Smooth muscle cell (in vitro differentiated cells): ENCODE data around the gene APP. TPM values are rescaled to one million over a fixed set of nuclear protein-coding genes. Genes with fewer than 3 reads are reported as not detected.

Experiments
- DNase-seq: peaks from one replicate; lab custom pipeline; 2025; ENCODE audit not compliant: unreplicated experiment; lab: John Stamatoyannopoulos, UW
- H2AFZ ChIP-seq: fragments of 200-600 bp; sonication (generic); 2 replicates; pipeline ENCODE4 v1.6.0; 2016; ENCODE audit warnings: antibody characterized with exemption, low read depth, mild to moderate bottlenecking
- H3F3A ChIP-seq: fragments of 200-600 bp; sonication (generic); 2 replicates; pipeline ENCODE4 v1.6.0; 2017; ENCODE audit warnings: antibody characterized with exemption, low read depth
- H3K27ac ChIP-seq: fragments of 200-600 bp; sonication (generic); 2 replicates; pipeline ENCODE4 v1.5.1; 2016; ENCODE audit warnings: low read depth, mild to moderate bottlenecking
- H3K27me3 ChIP-seq: fragments of 200-600 bp; sonication (generic); 2 replicates; pipeline ENCODE4 v1.6.1; 2016; ENCODE audit warnings: low read depth, mild to moderate bottlenecking
- H3K36me3 ChIP-seq: fragments of 200-600 bp; sonication (generic); 2 replicates; pipeline ENCODE4 v1.5.1; 2016; ENCODE audit warnings: low read depth
- H3K4me1 ChIP-seq: fragments of 200-600 bp; sonication (generic); 2 replicates; pipeline ENCODE4 v1.5.1; 2016; ENCODE audit warnings: low read depth
- H3K4me2 ChIP-seq: fragments of 200-600 bp; sonication (generic); 2 replicates; pipeline ENCODE4 v1.6.0; 2016; ENCODE audit warnings: mild to moderate bottlenecking
- H3K4me3 ChIP-seq: fragments of 200-600 bp; sonication (generic); 2 replicates; pipeline ENCODE4 v1.5.1; 2016; ENCODE audit warnings: mild to moderate bottlenecking
- H3K79me2 ChIP-seq: fragments of 200-600 bp; sonication (generic); 2 replicates; pipeline ENCODE4 v1.6.0; 2016; ENCODE audit warnings: low read depth, mild to moderate bottlenecking
- H3K9ac ChIP-seq: fragments of 200-600 bp; sonication (generic); 2 replicates; pipeline ENCODE4 v1.6.0; 2016; ENCODE audit warnings: low read depth
- H3K9me3 ChIP-seq: fragments of 200-600 bp; sonication (generic); replicated peaks from 2 replicates; pipeline ENCODE4 v1.5.1; 2016; ENCODE audit warnings: low read depth
- H4K20me1 ChIP-seq: fragments of 200-600 bp; sonication (generic); 2 replicates; pipeline ENCODE4 v1.6.0; 2016; ENCODE audit warnings: low read depth
- CTCF ChIP-seq: fragments of 200-600 bp; sonication (generic); IDR thresholded peaks from 2 replicates; pipeline ENCODE4 v1.5.1; 2017; ENCODE audit warnings: borderline replicate concordance, mild to moderate bottlenecking, antibody characterized with exemption; ENCODE audit not compliant: insufficient read depth, poor library complexity, severe bottlenecking
- WGBS: methylation state at CpG from one replicate; pipeline ENCODE4 v1.1.7; 2016; ENCODE audit warnings: low lambda C conversion rate; 5-methylcytosine and 5-hydroxymethylcytosine counted together
- polyA plus RNA-seq: library from polyadenylated mRNA; unstranded; fragments of >200 nt; fragmentation: Nextera tagmentation; extraction: Ambion mirVana; gene quantifications from 2 replicates; pipeline ENCODE4 v1.2.1, GENCODE V29; 2016
- total RNA-seq: library from RNA; depleted of rRNA; stranded (reverse); fragments of >200 nt; gene quantifications from 2 replicates; pipeline ENCODE4 v1.2.3, GENCODE V29; 2014

APP gene
- total RNA-seq, result 431 and 459 TPM in 2 replicates
- 61.6 and 65.3 TPM in 2 replicates for polyA plus RNA-seq

- Histone ChIP-seq H3K4me2 (peak within 1 kb of the TSS; percentile 86), H3K4me3 (peak within 1 kb of the TSS; percentile 91), H3K79me2 (peaks cover 47% of the 10 kb centered on the region), H3K9ac (peak within 1 kb of the TSS; percentile 87), H3K36me3 (no peaks in the 10 kb centered on the region), H3F3A (no peaks in the 10 kb centered on the region), H4K20me1 (peaks cover 34% of the 10 kb centered on the region), H2AFZ (peak within 1 kb of the TSS; percentile 73), H3K27me3 (no peaks in the 10 kb centered on the region), H3K4me1 (peaks cover 31% of the 10 kb centered on the region), H3K27ac (peak within 1 kb of the TSS; percentile 65), H3K9me3 (no peaks in the 10 kb centered on the region)
- peak; percentile 67 for DNase-seq
- peak; percentile 96 for TF ChIP-seq CTCF
- WGBS, result under 1% methylated on average over 72 of the region's 88 CpGs
These were observed at the start of gene APP for GRCh38 chr21:26170471-26171257. Gene APP (minus strand): TSS chr21:26170770. CDS start chr21:26170620, 150 bp downstream.

- Histone ChIP-seq H3K36me3 (no peaks in the 10 kb centered on the region), H2AFZ (no peak overlapping the region), H3K4me3 (no peak overlapping the region), H4K20me1 (no peaks in the 10 kb centered on the region), H3K27ac (no peak overlapping the region), H3K9me3 (no peaks in the 10 kb centered on the region), H3K4me1 (no peaks in the 10 kb centered on the region), H3F3A (no peaks in the 10 kb centered on the region), H3K4me2 (no peak overlapping the region), H3K79me2 (no peaks in the 10 kb centered on the region), H3K27me3 (no peaks in the 10 kb centered on the region), H3K9ac (no peak overlapping the region)
- DNase-seq, result no peak
- WGBS, result 78% methylated on average over 9 of the region's 9 CpGs
- TF ChIP-seq CTCF, result no peak
These were observed 41.6 kb upstream of the APP start for GRCh38 chr21:26212220-26212619.

- Histone ChIP-seq H3K4me1 (no peaks in the 10 kb centered on the region), H3F3A (no peaks in the 10 kb centered on the region), H3K79me2 (no peaks in the 10 kb centered on the region), H3K36me3 (no peaks in the 10 kb centered on the region), H3K4me3 (no peak overlapping the region), H3K27me3 (no peaks in the 10 kb centered on the region), H4K20me1 (no peaks in the 10 kb centered on the region), H3K9ac (no peak overlapping the region), H2AFZ (no peak overlapping the region), H3K27ac (no peak overlapping the region), H3K9me3 (no peaks in the 10 kb centered on the region), H3K4me2 (no peak overlapping the region)
- no peak for TF ChIP-seq CTCF
- no peak for DNase-seq
- WGBS, result 90% methylated on average over 3 of the region's 3 CpGs
These were observed 40.0 kb upstream of the APP start for GRCh38 chr21:26210614-26211013.

GRCh38 chr21:26207021-26207420 lies 36.5 kb upstream of the APP start:
- H3K4me2 ChIP-seq, result no peak overlapping the region
- no peaks in the 10 kb centered on the region for H4K20me1 ChIP-seq
- H3K4me3 ChIP-seq, result no peak overlapping the region
- H2AFZ ChIP-seq, result no peak overlapping the region
- no peaks in the 10 kb centered on the region for H3K79me2 ChIP-seq
- H3K9me3 ChIP-seq, result no peaks in the 10 kb centered on the region
- DNase-seq, result no peak
- WGBS, result 92% methylated on average over 3 of the region's 3 CpGs
- TF ChIP-seq CTCF, result no peak
- H3K27me3 ChIP-seq, result no peaks in the 10 kb centered on the region
- no peaks in the 10 kb centered on the region for H3K4me1 ChIP-seq
- no peaks in the 10 kb centered on the region for H3F3A ChIP-seq
- no peak overlapping the region for H3K27ac ChIP-seq
- H3K9ac ChIP-seq, result no peak overlapping the region
- H3K36me3 ChIP-seq, result no peaks in the 10 kb centered on the region
